ENCODE results near the gene PTPRA.
"Not testable (repeated sequence)": the region's sequence is repeated elsewhere in the genome, so short reads cannot be mapped to it uniquely, and the experiment has no call there.

- not testable (repeated sequence) for TF ChIP-seq CTCF (conservative IDR thresholded peaks at IDR 0.05; ENCODE audit: low read depth, low read length); EZH2 (IDR thresholded peaks at IDR 0.05; ENCODE audit: borderline replicate concordance, low read depth, low read length, poor library complexity, severe bottlenecking)
Observed at GRCh38 chr20:2831206-2831605, 42.1 kb upstream of the PTPRA start.
